Mesodermal cell (in vitro differentiated cells): ENCODE measurements around the gene ZGPAT.

ENCODE experiments used
- H3K27ac ChIP-seq: 2 replicates; pipeline ENCODE4 v1.7.0; 2013; ENCODE audit warnings: mild to moderate bottlenecking, low read depth, low read length, moderate library complexity; ENCODE audit not compliant: severe bottlenecking
- H3K36me3 ChIP-seq: 2 replicates; pipeline ENCODE4 v1.7.1; 2013; ENCODE audit warnings: mild to moderate bottlenecking, low read length, moderate library complexity; ENCODE audit not compliant: control insufficient read depth, insufficient read depth
- H3K4me1 ChIP-seq: one replicate; pipeline ENCODE4 v1.7.1; 2013; ENCODE audit warnings: mild to moderate bottlenecking, low read length; ENCODE audit not compliant: insufficient read depth, control insufficient read depth, poor library complexity, severe bottlenecking
- H3K4me3 ChIP-seq: 2 replicates; pipeline ENCODE4 v1.7.0; 2013; ENCODE audit warnings: low read length, control low read depth, mild to moderate bottlenecking; ENCODE audit not compliant: insufficient read depth, poor library complexity, severe bottlenecking; ENCODE audit errors: extremely low read depth
- H3K9me3 ChIP-seq: 2 replicates; pipeline ENCODE4 v1.7.1; 2013; ENCODE audit warnings: mild to moderate bottlenecking, low read length, moderate library complexity; ENCODE audit not compliant: control insufficient read depth
- WGBS, 2 experiments: methylation state at CpG; one replicate each; pipeline ENCODE4 v1.1.5; 2013; ENCODE audit warnings: missing lambda C conversion rate in 2 of 2; ENCODE audit not compliant: insufficient coverage in 2 of 2; 5-methylcytosine and 5-hydroxymethylcytosine counted together

The ZGPAT gene

DNA sequence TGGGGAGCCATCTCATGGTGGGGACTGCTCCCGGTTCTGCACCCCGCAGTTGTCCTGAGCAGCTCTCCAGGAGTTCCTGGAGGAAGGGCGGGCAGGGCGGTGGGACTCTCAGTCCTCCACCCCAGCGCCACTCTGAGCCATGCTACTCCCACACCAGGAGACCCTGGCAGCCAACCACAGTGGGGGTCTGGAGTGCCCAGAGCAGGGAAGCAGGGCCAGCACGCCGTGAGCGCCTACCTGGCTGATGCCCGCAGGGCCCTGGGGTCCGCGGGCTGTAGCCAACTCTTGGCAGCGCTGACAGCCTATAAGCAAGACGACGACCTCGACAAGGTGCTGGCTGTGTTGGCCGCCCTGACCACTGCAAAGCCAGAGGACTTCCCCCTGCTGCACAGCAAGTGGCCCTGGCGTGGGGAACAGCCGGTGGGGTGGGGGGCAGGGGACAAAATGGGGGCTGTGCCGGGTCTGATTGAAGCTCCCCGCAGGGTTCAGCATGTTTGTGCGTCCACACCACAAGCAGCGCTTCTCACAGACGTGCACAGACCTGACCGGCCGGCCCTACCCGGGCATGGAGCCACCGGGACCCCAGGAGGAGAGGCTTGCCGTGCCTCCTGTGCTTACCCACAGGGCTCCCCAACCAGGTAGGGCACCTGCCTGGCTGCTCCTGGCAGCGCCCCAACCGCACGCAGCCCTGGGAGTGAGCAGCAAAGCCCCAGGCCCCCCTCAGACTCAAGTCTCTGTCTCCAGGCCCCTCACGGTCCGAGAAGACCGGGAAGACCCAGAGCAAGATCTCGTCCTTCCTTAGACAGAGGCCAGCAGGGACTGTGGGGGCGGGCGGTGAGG lies 13.0 kb upstream of the ZGPAT start:
- WGBS, 2 experiments = 95 to 96% methylated on average over 35 to 36 of the region's 37 CpGs
- Histone ChIP-seq H3K36me3 (peaks cover 7% of the 10 kb centered on the region), H3K4me1 (peaks cover 27% of the 10 kb centered on the region), H3K4me3 (no peak overlapping the region), H3K27ac (no peak overlapping the region), H3K9me3 (no peaks in the 10 kb centered on the region)

DNA sequence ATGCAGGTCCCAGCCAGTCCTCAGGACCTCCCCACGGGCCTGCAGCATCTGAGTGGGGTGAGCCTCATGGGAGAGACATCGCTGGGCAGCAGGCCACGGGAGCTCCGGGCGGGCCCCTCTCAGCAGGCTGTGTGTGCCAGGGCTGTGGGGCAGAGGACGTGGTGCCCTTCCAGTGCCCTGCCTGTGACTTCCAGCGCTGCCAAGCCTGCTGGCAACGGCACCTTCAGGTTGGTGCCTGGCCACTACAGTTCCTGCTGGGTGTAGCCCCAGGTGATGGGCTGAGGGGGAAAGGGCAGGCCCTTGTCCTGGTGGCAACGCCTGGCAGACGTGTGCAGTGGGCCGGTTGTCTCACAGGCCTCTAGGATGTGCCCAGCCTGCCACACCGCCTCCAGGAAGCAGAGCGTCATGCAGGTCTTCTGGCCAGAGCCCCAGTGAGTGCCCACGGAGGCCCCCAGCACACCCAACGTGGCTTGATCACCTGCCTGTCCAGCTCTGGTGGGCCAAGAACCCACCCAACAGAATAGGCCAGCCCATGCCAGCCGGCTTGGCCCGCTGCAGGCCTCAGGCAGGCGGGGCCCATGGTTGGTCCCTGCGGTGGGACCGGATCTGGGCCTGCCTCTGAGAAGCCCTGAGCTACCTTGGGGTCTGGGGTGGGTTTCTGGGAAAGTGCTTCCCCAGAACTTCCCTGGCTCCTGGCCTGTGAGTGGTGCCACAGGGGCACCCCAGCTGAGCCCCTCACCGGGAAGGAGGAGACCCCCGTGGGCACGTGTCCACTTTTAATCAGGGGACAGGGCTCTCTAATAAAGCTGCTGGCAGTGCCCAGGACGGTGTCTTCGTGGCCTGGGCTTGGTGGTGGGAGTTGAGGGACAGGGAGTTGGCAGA lies 12.2 kb upstream of the ZGPAT start:
- H3K27ac ChIP-seq = no peak overlapping the region

DNA sequence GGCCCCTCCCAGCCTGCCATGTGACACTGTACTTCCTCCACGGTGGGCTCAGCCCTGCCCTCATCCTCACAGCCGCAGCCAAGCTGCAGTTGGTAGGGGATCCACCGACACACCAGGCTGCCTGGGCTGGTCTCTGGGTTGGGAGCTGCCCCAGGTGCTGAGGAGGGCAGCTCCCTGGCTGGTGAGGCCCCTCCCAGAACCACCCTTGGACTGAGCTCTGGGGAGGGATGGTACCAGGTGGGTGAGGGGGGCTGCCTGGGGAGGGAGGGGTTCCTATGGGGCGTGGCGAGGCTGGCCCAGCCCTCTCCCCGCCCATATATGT lies 11.6 kb upstream of the ZGPAT start:
- H3K36me3 ChIP-seq = peaks cover 10% of the 10 kb centered on the region

More for the DNA sequence above, 12.2 kb upstream of the ZGPAT start:
- peaks cover 10% of the 10 kb centered on the region for H3K36me3 ChIP-seq
- H3K9me3 ChIP-seq = no peaks in the 10 kb centered on the region
- no peak overlapping the region for H3K4me3 ChIP-seq
- 94 to 96% methylated on average over 21 to 25 of the region's 25 CpGs for WGBS, 2 experiments
- peaks cover 28% of the 10 kb centered on the region for H3K4me1 ChIP-seq

DNA sequence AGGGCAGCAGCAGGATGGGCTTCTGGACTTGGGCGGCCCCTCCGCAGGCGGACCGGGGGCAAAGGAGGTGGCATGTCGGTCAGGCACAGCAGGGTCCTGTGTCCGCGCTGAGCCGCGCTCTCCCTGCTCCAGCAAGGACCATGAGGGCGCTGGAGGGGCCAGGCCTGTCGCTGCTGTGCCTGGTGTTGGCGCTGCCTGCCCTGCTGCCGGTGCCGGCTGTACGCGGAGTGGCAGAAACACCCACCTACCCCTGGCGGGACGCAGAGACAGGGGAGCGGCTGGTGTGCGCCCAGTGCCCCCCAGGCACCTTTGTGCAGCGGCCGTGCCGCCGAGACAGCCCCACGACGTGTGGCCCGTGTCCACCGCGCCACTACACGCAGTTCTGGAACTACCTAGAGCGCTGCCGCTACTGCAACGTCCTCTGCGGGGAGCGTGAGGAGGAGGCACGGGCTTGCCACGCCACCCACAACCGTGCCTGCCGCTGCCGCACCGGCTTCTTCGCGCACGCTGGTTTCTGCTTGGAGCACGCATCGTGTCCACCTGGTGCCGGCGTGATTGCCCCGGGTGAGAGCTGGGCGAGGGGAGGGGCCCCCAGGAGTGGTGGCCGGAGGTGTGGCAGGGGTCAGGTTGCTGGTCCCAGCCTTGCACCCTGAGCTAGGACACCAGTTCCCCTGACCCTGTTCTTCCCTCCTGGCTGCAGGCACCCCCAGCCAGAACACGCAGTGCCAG lies 11.0 kb upstream of the ZGPAT start, which contains the start of gene TNFRSF6B:
Gene TNFRSF6B, plus strand, starts transcription at position 25 of the 729 bp plus-strand sequence. Its CDS starts 116 bp downstream, at position 141.
- 83 to 85% methylated on average over 37 to 52 of the region's 52 CpGs for WGBS, 2 experiments
- H3K36me3 ChIP-seq = peaks cover 10% of the 10 kb centered on the region
- H3K27ac ChIP-seq = no peak within 1 kb of the TSS
- peaks cover 28% of the 10 kb centered on the region for H3K4me1 ChIP-seq
- no peak within 1 kb of the TSS for H3K4me3 ChIP-seq
- no peaks in the 10 kb centered on the region for H3K9me3 ChIP-seq

More for the DNA sequence above, 11.6 kb upstream of the ZGPAT start:
- Histone ChIP-seq H3K4me1 (peaks cover 28% of the 10 kb centered on the region), H3K9me3 (no peaks in the 10 kb centered on the region), H3K27ac (no peak overlapping the region), H3K4me3 (no peak overlapping the region)
- 67 to 70% methylated on average over 2 to 5 of the region's 6 CpGs for WGBS, 2 experiments

DNA sequence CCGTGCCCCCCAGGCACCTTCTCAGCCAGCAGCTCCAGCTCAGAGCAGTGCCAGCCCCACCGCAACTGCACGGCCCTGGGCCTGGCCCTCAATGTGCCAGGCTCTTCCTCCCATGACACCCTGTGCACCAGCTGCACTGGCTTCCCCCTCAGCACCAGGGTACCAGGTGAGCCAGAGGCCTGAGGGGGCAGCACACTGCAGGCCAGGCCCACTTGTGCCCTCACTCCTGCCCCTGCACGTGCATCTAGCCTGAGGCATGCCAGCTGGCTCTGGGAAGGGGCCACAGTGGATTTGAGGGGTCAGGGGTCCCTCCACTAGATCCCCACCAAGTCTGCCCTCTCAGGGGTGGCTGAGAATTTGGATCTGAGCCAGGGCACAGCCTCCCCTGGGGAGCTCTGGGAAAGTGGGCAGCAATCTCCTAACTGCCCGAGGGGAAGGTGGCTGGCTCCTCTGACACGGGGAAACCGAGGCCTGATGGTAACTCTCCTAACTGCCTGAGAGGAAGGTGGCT lies 10.4 kb upstream of the ZGPAT start:
- H3K4me3 ChIP-seq = no peak overlapping the region
- WGBS, 2 experiments = 90 to 97% methylated on average over 5 to 6 of the region's 7 CpGs
- H3K9me3 ChIP-seq = no peaks in the 10 kb centered on the region
- H3K4me1 ChIP-seq = peaks cover 28% of the 10 kb centered on the region
- H3K27ac ChIP-seq = no peak overlapping the region
- H3K36me3 ChIP-seq = peaks cover 10% of the 10 kb centered on the region

DNA sequence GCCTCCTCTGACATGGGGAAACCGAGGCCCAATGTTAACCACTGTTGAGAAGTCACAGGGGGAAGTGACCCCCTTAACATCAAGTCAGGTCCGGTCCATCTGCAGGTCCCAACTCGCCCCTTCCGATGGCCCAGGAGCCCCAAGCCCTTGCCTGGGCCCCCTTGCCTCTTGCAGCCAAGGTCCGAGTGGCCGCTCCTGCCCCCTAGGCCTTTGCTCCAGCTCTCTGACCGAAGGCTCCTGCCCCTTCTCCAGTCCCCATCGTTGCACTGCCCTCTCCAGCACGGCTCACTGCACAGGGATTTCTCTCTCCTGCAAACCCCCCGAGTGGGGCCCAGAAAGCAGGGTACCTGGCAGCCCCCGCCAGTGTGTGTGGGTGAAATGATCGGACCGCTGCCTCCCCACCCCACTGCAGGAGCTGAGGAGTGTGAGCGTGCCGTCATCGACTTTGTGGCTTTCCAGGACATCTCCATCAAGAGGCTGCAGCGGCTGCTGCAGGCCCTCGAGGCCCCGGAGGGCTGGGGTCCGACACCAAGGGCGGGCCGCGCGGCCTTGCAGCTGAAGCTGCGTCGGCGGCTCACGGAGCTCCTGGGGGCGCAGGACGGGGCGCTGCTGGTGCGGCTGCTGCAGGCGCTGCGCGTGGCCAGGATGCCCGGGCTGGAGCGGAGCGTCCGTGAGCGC lies 9.8 kb upstream of the ZGPAT start:
- Histone ChIP-seq H3K4me3 (no peak overlapping the region), H3K27ac (no peak overlapping the region), H3K9me3 (no peaks in the 10 kb centered on the region), H3K4me1 (peaks cover 28% of the 10 kb centered on the region), H3K36me3 (peaks cover 10% of the 10 kb centered on the region)
- WGBS, 2 experiments = 92% methylated on average over 31 to 34 of the region's 40 CpGs

DNA sequence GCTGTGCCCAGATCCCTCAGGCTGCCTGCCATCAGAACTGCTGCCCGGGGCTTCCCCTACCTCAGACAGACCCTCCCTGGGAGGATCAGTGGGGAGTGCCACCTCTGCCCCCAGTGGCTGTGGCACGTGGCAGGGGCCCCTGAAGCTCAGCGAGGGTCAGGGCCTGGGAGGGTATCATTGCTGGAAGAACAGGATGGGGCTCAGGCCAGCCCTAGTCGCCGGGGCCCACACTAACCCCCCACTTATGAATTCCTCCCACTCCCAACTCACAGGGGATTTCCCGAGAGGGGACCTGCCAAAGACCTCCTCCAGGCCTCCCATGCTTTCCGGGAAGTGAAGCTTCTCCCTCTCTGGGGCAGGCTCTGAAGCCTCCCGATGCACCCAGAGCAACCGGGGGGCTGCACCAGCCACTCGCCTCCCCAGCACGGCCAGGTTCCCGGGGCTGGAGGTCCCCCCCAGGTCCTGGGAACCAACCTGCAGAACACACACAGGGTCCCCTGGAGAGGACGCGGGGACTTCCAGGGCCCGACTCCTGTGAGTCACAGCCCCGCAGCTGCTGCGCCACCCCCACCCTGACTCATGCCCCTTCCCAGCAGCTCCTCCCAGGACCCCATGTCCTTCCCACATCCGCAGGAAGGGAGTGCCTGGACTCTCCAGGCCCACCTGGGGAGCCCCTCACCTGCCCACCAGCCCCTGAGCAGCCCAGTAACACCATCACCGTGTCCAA lies 8.9 kb upstream of the ZGPAT start:
- peak overlapping the region; percentile 62 for H3K27ac ChIP-seq
- WGBS, 2 experiments = 62 to 63% methylated on average over 13 to 16 of the region's 19 CpGs
- no peaks in the 10 kb centered on the region for H3K9me3 ChIP-seq
- H3K36me3 ChIP-seq = peaks cover 16% of the 10 kb centered on the region
- H3K4me3 ChIP-seq = no peak overlapping the region
- H3K4me1 ChIP-seq = peaks cover 28% of the 10 kb centered on the region

DNA sequence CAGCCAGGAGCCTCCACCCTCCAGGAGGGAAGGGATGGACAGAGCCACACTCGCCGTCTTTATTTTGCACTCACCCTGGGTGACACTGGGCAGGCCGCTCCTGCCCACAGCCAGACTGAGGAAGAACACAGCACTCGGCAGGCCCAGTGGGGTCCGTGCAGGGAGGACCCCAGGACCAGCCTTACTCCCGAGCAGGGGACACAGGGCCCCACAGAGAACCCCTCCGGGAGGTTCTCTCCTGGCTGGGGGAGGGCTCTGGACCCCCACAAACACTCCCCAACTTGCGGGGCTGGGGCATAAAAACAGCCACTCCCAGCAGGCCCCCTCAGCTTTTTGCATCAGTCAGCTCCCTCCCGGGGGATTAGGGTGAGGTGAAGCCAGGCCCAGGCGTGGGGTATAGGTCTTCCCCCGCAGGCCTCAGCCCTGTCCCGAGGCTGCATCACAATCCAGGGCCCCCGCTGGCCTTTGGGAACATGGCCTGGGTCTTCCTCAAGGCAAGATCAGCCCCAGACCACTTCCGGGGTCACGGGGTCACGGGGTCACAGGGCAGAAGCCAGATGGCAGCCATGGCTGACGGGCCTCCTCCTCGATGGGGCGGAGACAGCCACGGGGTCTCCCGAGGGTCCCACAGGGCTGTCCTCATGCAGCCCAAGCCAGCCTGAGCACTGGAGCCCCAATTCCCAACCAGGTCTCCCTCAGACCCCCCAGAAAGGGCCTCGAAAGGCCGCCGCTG lies 8.2 kb upstream of the ZGPAT start:
- WGBS, 2 experiments = 88 to 91% methylated on average over 19 to 22 of the region's 24 CpGs
- Histone ChIP-seq H3K4me1 (peaks cover 28% of the 10 kb centered on the region), H3K36me3 (peaks cover 19% of the 10 kb centered on the region), H3K27ac (peak overlapping the region; percentile 62), H3K4me3 (no peak overlapping the region), H3K9me3 (no peaks in the 10 kb centered on the region)
